NCI-H446 treated with DMSO at 0.1 percent for 48 hours (cell line): ENCODE data around the gene FGFR2.

Experiments used
- DNase-seq: peaks from one replicate; lab custom pipeline; 2025; lab: John Stamatoyannopoulos, UW

The FGFR2 gene

DNA sequence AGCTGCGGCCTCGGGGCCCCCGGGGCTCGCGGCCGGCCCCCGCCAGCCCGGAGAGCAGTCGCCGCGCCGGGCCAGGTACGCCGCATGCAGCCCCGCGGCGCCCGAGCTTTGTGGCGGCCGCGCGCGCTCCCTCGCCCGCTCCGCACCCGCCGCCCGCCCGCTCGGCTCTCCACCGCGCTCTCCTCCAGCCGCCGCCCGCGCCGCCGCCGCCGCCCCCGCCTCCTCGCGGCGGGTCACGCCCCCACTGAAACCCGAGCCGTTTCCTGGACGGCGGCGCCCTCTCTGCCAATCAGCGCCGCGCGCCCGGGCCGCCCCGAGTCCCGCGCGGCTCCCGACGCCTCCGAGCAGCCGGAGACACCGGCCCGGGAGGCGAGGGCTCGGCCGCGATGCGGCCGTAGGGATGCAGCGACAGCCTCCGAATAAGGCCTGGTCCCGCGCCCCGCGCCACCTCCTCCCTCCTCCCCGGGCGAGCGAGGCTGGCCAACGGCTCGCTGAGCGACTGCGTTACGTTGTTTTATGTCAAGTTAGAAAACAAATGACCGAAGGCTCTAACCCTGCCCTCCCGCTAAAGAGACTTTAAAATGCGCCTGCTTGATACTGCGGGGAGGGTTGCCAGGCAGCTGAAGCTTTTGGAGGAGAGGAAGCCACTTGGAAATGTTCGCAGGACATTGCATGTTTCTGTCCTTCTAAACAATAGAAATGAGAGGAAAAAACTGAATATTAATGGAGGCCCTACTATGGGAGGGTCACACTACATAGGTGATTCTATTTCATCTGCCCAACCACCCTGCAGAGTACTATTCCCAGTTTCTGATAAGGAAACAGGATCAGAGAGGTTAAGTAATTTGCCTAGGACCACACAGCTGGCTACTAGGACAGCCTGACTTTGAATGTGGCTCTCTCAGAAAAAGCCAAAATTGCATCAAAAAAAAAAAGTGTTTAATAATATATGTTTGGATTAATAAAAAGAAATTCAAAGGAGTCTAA lies at the start of gene FGFR2:
Gene FGFR2 (minus strand): TSS at position 182 of the 987 bp plus-strand sequence. CDS start 4,627 bp downstream, outside the sequence.
- DNase-seq = peak; percentile 34

GRCh38 chr10:121647401-121647800 lies 49.2 kb upstream of the FGFR2 start:
- DNase-seq = no peak

- no peak for DNase-seq
These were observed 47.5 kb upstream of the FGFR2 start for GRCh38 chr10:121645696-121646095.

DNA sequence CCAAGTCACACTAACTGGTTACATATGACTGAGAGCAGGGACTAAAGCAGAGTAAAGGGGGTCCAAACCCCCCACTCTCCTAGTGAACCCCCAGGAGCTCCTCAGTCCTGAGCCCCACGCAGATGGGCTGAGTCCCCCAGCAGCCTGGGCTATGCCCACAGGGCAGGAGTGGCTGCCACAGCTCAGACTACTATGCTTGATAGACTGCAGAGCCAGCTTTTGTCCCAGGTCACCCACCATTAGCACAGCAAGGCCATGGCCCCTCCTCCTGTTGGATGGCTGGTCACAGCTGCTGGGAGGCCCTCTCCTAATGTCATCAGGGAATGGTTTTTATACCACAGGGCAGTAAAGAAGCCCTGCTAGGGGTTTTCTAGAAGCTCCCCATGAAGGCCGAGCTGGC lies 46.3 kb upstream of the FGFR2 start:
- DNase-seq = no peak

DNA sequence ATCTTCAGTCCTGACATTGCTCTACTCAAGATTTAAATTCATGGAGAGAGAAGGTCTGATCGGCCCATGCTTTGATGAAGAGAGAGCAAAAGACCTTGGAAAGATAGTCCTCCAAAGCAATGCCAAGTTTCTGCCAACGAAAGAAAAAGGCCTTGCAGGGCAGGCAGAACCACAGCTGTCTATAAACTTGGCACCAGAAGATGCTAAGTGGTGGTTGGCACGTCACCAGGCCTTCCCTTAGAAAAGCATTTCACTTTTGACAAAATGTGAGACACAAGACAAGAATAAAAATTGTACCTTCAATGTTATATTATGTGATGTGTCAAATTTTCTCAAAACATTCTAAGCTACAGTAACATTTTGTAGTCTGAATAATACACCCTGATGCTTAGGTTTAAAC lies 42.0 kb upstream of the FGFR2 start:
- DNase-seq = peak; percentile 5

- no peak for DNase-seq
These were observed 41.2 kb upstream of the FGFR2 start for GRCh38 chr10:121639416-121639815.

- no peak for DNase-seq
These were observed 39.2 kb upstream of the FGFR2 start for GRCh38 chr10:121637437-121637836.

GRCh38 chr10:121633056-121633455 lies 34.8 kb upstream of the FGFR2 start:
- no peak for DNase-seq

DNA sequence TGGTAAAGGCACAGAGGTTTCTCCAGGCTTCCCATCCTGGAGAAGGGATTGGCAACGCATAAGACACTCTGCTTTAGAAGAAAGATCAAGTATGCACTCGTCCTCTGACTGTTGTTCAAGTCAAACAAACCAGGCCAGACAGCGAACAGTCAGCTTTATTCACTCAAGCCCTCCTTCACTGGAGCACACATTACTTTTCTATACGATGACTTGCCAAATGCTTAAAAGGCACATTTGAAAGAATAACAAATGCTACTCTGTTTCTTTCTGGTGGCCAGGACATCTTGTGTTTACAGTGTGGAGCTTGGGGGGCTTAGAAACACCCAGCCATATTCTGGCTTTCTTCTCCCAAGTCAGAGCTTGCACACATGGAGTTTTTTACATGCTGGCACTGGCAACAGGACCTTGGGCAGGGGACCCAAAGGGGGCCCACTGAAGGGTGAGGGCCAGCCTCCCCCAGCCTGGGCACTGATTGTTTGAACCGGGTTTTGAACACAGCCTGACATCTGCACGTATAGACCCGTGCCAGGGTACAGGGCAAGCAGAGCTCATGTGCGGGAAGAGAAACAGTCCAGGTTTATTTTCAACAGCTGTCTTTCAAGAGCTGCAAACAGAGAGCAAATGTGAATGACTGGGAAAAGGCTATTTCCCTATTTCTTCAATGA lies 33.3 kb upstream of the FGFR2 start:
- peak; percentile 9 for DNase-seq

GRCh38 chr10:121628859-121629258 lies 30.6 kb upstream of the FGFR2 start:
- no peak for DNase-seq

DNA sequence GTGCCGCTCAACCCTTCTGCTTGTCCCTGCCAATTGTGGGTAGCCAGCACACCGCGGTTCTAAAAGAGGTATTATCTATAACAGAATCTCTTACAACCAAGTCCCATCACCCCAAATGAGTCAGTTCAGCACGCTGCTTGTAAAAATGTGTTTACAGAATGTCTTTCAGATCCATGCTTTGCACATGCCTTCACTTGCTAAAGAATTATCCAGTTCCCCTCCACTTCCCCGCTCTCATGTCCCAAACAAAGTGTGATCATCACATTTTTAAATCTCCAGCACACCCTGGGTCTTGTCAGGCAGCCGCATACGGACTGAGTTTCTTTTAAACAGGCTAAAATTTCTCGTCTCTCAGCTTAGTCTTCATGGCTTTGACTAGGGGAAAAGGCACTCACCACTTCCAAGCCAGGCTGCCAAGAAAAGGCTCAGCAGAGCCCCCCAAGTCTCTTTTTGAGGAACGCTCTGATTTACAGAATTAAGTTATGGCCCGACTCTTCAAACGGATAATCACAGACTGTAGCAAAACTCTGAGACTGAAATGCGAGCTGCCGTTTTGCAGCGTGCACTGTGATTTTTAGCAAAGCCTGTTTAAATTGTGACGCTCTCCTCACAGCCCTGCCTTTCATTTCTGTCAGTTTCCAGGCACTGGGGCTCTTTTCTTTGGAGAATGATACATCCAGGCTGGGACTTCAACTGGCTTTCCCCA lies 29.8 kb upstream of the FGFR2 start:
- DNase-seq = no peak

- no peak for DNase-seq
These were observed 26.7 kb upstream of the FGFR2 start for GRCh38 chr10:121624836-121625486.

DNA sequence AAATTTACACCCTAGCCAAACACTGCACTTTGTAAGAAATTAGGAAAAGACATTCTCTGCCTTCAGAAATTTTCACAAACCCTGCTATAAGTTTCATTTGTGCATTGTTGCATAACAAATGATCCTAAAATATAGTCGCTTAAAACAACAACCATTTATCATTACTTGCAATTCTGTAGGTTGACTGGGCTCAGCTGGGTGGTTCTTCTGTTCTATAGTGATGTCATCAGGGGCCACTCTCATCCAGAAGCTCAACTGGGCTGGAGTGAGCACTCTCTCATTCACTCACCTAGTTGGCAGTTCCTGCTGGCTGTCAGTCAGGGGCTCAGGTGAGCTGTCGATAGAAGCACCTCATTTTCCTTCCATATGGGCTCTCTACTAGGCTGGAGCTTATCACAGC lies 20.7 kb upstream of the FGFR2 start:
- no peak for DNase-seq

- DNase-seq = no peak
These were observed 18.9 kb upstream of the FGFR2 start for GRCh38 chr10:121617176-121617575.

DNA sequence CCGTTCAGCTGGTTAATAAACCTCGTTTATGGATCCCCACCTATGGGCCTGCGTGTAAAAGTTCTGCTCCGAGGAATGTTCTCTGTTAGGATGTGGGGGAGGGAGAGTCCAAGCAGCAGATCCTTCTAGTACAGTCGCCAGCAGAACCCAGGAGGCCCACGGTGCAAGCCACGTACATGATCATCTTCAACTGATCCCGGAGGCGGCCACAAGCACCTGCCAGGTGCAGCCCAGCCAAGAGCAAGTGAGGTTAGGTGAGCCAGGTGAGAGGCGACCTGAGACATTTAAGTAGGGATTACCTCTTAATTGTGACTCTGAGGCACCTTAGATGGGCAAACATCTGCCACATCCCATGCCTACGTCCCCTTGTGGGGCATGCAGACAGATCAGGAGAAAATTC lies 18.0 kb upstream of the FGFR2 start:
- no peak for DNase-seq

- DNase-seq = no peak
These were observed 17.6 kb upstream of the FGFR2 start for GRCh38 chr10:121615836-121616235.

GRCh38 chr10:121615435-121615793 lies 17.2 kb upstream of the FGFR2 start:
- DNase-seq = no peak

GRCh38 chr10:121614613-121615434 lies 16.6 kb upstream of the FGFR2 start:
- DNase-seq = no peak

- no peak for DNase-seq
These were observed 15.2 kb upstream of the FGFR2 start for GRCh38 chr10:121613456-121613855.

GRCh38 chr10:121611393-121612159 lies 13.3 kb upstream of the FGFR2 start:
- DNase-seq = no peak
